Endothelial cell of umbilical vein (primary cell): ENCODE data around the gene KIF17. TPM values are rescaled to one million over a fixed set of nuclear protein-coding genes. Genes with fewer than 3 reads are reported as not detected.

Source experiments
- BruUV-seq: library from RNA; stranded (reverse); fragments of 400-500 nt; replicated peaks from 2 replicates; lab custom pipeline; 2021; lab: Mats Ljungman, UMichigan
- CTCF ChIA-PET: fragments of 300-600, 350-600 bp; sonication (Branson Sonifier 250); formaldehyde crosslinking; loops from one replicate; lab custom pipeline; 2021; ENCODE audit warnings: antibody characterized with exemption, inconsistent platforms; lab: Charles Lee
- POLR2A ChIA-PET: fragments of 300-600, 350-600 bp; sonication (Branson Sonifier 250); formaldehyde crosslinking; loops from one replicate; lab custom pipeline; 2021; ENCODE audit warnings: antibody characterized with exemption, inconsistent platforms; lab: Charles Lee
- DNase-seq: peaks from one replicate; pipeline ENCODE4 v3.0.0-alpha.2; 2011; ENCODE audit warnings: low read depth, low spot score
- FAIRE-seq: peaks from 2 replicates; lab custom pipeline; 2011; peaks lifted over from hg19 to GRCh38; lab: Jason Lieb, UNC
- H2AFZ ChIP-seq: 2 replicates; pipeline ENCODE4 v1.6.0; 2012; ENCODE audit warnings: low read depth, low read length, control low read depth, inconsistent platforms
- H3K27ac ChIP-seq: 2 replicates; pipeline ENCODE4 v1.5.1; 2011; ENCODE audit warnings: low read depth, mild to moderate bottlenecking, control low read depth, low read length, moderate library complexity; ENCODE audit not compliant: insufficient read depth
- H3K27me3 ChIP-seq, 2 experiments: 2 replicates each; pipeline versions ENCODE4 v1.6.0 to v1.6.1; 2011; ENCODE audit warnings: low read length in 2 of 2, mixed read lengths in 1 of 2; ENCODE audit not compliant: control insufficient read depth in 2 of 2, insufficient read depth in 2 of 2
- H3K36me3 ChIP-seq, 2 experiments: 2 replicates in 1 of 2; 3 replicates in 1 of 2; pipeline ENCODE4 v1.5.1; 2011; ENCODE audit warnings: low read length in 2 of 2, mild to moderate bottlenecking in 1 of 2, moderate library complexity in 1 of 2; ENCODE audit not compliant: control insufficient read depth in 2 of 2, insufficient read depth in 2 of 2; ENCODE audit errors: extremely low read depth in 1 of 2
- H3K4me1 ChIP-seq: 3 replicates; pipeline ENCODE4 v1.5.1; 2011; ENCODE audit warnings: mild to moderate bottlenecking, low read length; ENCODE audit not compliant: control insufficient read depth, insufficient read depth; ENCODE audit errors: extremely low read depth
- H3K4me2 ChIP-seq: 2 replicates; pipeline ENCODE4 v1.6.1; 2011; ENCODE audit warnings: low read length, control low read depth, mixed read lengths; ENCODE audit not compliant: insufficient read depth
- H3K4me3 ChIP-seq, 3 experiments: fragments of 200-600 bp in 1 of 3; sonication (generic), shearing (Covaris generic) in 1 of 3; replicated peaks in 1 of 3; 2 replicates each; pipeline ENCODE4 v1.5.1; 2011 to 2016; ENCODE audit warnings: control low read depth in 3 of 3, low read length in 3 of 3, mild to moderate bottlenecking in 2 of 3, inconsistent platforms in 1 of 3, low read depth in 1 of 3, moderate library complexity in 1 of 3; ENCODE audit not compliant: insufficient read depth in 1 of 3
- H3K79me2 ChIP-seq: 2 replicates; pipeline ENCODE4 v1.6.0; 2012; ENCODE audit warnings: low read length, inconsistent platforms; ENCODE audit not compliant: control insufficient read depth, insufficient read depth
- H3K9ac ChIP-seq: replicated peaks from 2 replicates; pipeline ENCODE3; 2011; ENCODE audit warnings: low read length, control low read depth; ENCODE audit not compliant: insufficient read depth; ENCODE audit errors: extremely low read depth
- H3K9me1 ChIP-seq: replicated peaks from 3 replicates; pipeline ENCODE4 v1.6.0; 2011; ENCODE audit warnings: mild to moderate bottlenecking, low read length; ENCODE audit not compliant: control insufficient read depth, insufficient read depth; ENCODE audit errors: extremely low read depth
- H3K9me3 ChIP-seq: replicated peaks from 2 replicates; pipeline ENCODE4 v1.5.1; 2012; ENCODE audit warnings: low read length, inconsistent platforms; ENCODE audit not compliant: control insufficient read depth, insufficient read depth
- H4K20me1 ChIP-seq: replicated peaks from 2 replicates; pipeline ENCODE3; 2011; ENCODE audit warnings: mild to moderate bottlenecking, low read length; ENCODE audit not compliant: control insufficient read depth, insufficient read depth; ENCODE audit errors: extremely low read depth
- CTCF ChIP-seq, 2 donors: IDR thresholded peaks; 1 replicate in 1 of 2; 2 replicates in 1 of 2; pipeline ENCODE4 v1.5.1; 2011; ENCODE audit warnings: low read length in 2 of 2, mild to moderate bottlenecking in 2 of 2, moderate library complexity in 2 of 2, control low read depth in 1 of 2, inconsistent platforms in 1 of 2, low read depth in 1 of 2; ENCODE audit not compliant: insufficient read depth in 1 of 2; ENCODE audit errors: extremely low read depth in 1 of 2
- EZH2 ChIP-seq: IDR thresholded peaks from 2 replicates; pipeline ENCODE4 v1.6.1; 2012; ENCODE audit warnings: borderline replicate concordance, low read depth, mild to moderate bottlenecking, moderate library complexity, low read length, inconsistent platforms; ENCODE audit not compliant: severe bottlenecking
- FOS ChIP-seq: IDR thresholded peaks from 2 replicates; pipeline ENCODE4 v1.6.1; 2011; ENCODE audit warnings: mild to moderate bottlenecking, low read length, moderate library complexity, borderline replicate concordance; ENCODE audit not compliant: insufficient read depth
- GATA2 ChIP-seq: IDR thresholded peaks from 2 replicates; pipeline ENCODE4 v1.7.0; 2011; ENCODE audit warnings: low read depth, mild to moderate bottlenecking, moderate library complexity, mixed read lengths, low read length; ENCODE audit not compliant: insufficient read length, insufficient read depth
- JUN ChIP-seq: IDR thresholded peaks from 2 replicates; pipeline ENCODE4 v1.6.1; 2011; ENCODE audit warnings: borderline replicate concordance, low read depth; ENCODE audit not compliant: insufficient read length, insufficient read depth
- MAX ChIP-seq: IDR thresholded peaks from 2 replicates; pipeline ENCODE4 v1.6.1; 2011; ENCODE audit not compliant: insufficient read depth, insufficient read length
- MYC ChIP-seq: IDR thresholded peaks from one replicate; pipeline ENCODE4 v1.6.1; 2011; ENCODE audit warnings: mild to moderate bottlenecking, low read depth, low read length
- POLR2A ChIP-seq: IDR thresholded peaks from 2 replicates; pipeline ENCODE4 v1.6.1; 2012; ENCODE audit warnings: low read depth, mild to moderate bottlenecking, control low read depth, low read length
- POLR2AphosphoS5 ChIP-seq: IDR thresholded peaks from 2 replicates; pipeline ENCODE4 v1.6.1; 2012; ENCODE audit warnings: low read depth, mild to moderate bottlenecking, control low read depth, low read length, moderate library complexity; ENCODE audit not compliant: insufficient read depth
- dilution Hi-C: fragments of 300-500 bp; cut with MboI; formaldehyde crosslinking; loops from one replicate; pipeline ENCODE4 v1.15.0; 2019; ENCODE audit warnings: low sequenced_read_pairs; ENCODE audit not compliant: extremely low pct_ligation_motif_present
- intact Hi-C: fragments of 100-400 bp; cut with micrococcal nuclease; formaldehyde crosslinking; loops from one replicate; pipeline ENCODE4 v1.10.0; 2022
- polyA plus RNA-seq, 4 experiments: library from polyadenylated mRNA; depleted of rRNA in 3 of 4; stranded (reverse) in 3 of 4; unstranded in 1 of 4; fragments of >200 nt; gene quantifications; 2 replicates each; pipeline versions ENCODE4 v1.2.1 to v1.2.3, GENCODE V29; 2011 to 2012; ENCODE audit warnings: missing spikeins in 1 of 4
- total RNA-seq: library from RNA; stranded (reverse); gene quantifications from 2 replicates; pipeline ENCODE4 v1.2.3, GENCODE V29; 2021

KIF17 gene
- total and polyA plus RNA-seq, 2 donors (not counting 3 experiments of a cell fraction or from before 2014, with no cell fraction given) = 1.1 to 1.5 TPM

- ChIA-PET CTCF (no interaction called here), POLR2A (no interaction called here)
- TF ChIP-seq FOS = no peak
- no peak for TF ChIP-seq MAX
- TF ChIP-seq CTCF (IDR thresholded peaks at IDR 0.05; ENCODE audit: extremely low read depth in 1 of 2, insufficient read depth in 1 of 2, low read depth in 1 of 2, low read length in 2 of 2) = no peak
- TF ChIP-seq POLR2AphosphoS5 = no peak
- no peak for TF ChIP-seq MYC
- no peak for TF ChIP-seq GATA2
- TF ChIP-seq JUN = no peak
- no peak for TF ChIP-seq POLR2A
- no peak for TF ChIP-seq EZH2
- H3K4me2 ChIP-seq = no peak overlapping the region
- DNase-seq (no peak), FAIRE-seq (no peak)
- H3K9me1 ChIP-seq = no peaks in the 10 kb centered on the region
- H3K9me3 ChIP-seq = no peaks in the 10 kb centered on the region
- H3K79me2 ChIP-seq = no peaks in the 10 kb centered on the region
- dilution Hi-C loops = no loop called here
- H3K27me3 ChIP-seq = peaks cover 0 to 3% of the 10 kb centered on the region in 2 experiments
- H3K36me3 ChIP-seq = no peaks in the 10 kb centered on the region
- H3K27ac ChIP-seq = no peak overlapping the region
- no TSS peak for BruUV-seq
- H4K20me1 ChIP-seq = no peaks in the 10 kb centered on the region
- H3K9ac ChIP-seq = no peak overlapping the region
- intact Hi-C loops = no loop called here
- no peaks in the 10 kb centered on the region for H3K4me1 ChIP-seq
- H3K4me3 ChIP-seq = no peak overlapping the region
- no peak overlapping the region for H2AFZ ChIP-seq
These were observed 45.6 kb downstream of the KIF17 start for GRCh38 chr1:20672265-20672632.
